Stimulated activated CD4-positive, alpha-beta T cell treated with anti-CD3 and anti-CD28 coated beads, Interleukin-15, amount 100 ng/mL, for 1 hour (primary cell): ENCODE results near the gene TP53AIP1.

Experiments
- DNase-seq, 2 donors: peaks; one replicate each; pipeline ENCODE4 v3.0.0-alpha.2; 2020; ENCODE audit warnings: low read depth in 1 of 2, low spot score in 1 of 2

TP53AIP1 gene, protein sequence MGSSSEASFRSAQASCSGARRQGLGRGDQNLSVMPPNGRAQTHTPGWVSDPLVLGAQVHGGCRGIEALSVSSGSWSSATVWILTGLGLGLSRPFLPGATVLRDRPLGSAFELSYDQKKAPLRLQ

DNA sequence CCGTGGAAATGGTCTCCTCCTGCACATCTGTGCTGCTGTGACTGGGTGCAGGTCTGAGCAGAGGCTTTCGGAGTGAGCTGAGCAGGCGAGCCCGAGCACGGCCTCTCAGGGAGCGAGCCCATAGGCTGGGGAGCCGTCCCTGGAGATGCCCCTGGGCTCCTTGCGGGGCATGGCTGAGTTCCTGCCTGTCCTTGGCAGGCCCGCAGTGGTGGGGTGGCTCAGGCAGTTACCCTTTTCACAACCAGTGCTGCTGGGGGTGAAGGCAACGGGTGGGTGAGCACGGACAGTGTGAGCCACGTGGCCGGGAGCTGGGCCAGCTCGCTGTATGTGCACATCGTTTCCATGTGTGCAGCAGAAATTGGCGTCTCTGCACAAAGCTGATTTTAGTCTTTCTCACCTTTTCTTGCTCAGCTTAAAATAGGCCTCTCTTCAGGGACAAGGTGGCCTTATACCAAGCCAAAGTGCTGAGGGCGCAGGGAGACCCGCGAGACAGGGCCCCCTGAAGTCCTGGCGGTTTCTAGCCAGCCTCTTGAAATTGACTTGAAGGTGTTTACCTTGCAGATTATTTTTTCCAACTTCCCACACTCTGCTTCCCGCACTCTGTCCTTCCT, at the start of gene TP53AIP1:
Gene TP53AIP1, minus strand, starts transcription at position 55 of the 611 bp plus-strand sequence. CDS start 5,053 bp downstream, outside the sequence.
- DNase-seq: no peak

DNA sequence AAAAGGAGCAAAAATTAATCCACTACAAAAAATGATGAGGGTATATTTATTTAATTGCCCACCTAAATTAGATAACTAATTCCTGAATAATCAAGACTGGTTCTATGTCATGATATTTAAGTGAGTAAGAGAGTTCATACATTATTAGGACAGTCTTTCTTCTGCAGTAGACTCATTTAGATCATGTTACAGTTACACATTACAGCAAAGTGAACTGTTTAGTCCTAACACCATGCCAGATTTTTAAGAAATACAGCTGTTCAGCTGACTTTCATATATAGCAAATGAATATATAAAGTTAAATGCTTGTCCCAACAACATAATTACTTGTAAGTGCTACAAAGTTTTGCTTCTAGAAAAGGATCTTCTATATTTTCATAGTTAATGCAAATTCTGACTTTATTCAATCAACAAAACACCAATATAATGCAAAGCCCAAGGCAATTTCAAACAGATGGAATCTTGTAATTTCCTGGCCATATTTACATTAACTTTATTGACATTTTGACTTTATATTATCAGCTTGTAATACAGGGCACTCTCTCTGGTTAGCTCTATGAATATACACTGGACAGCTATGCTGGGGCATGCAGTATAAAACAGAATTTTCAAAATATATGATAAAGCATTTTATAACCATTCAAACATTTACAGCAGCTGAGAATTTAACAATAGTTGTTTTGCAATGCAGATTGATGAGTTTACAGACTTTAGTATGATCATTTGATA, 45.7 kb upstream of the TP53AIP1 start:
- DNase-seq: no peak

DNA sequence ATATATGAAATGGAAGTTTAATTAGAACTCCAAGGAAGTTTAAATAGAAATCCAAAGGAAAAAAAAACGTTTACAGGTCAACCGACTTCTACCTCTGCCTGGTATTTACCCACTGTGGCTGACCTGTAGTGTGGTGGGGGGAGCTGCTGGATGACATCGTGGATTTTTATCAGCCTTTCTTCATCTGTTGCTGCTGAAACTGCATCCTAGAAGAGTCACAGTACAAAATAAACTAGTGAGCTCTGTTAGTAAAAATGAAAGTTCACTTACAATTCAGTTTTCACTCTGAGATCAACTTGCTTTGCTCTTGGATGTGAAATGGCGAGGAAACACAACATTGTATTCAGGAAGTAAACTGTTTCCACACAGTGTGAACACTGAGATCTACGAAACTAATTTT, 43.2 kb upstream of the TP53AIP1 start:
- no peak for DNase-seq

DNA sequence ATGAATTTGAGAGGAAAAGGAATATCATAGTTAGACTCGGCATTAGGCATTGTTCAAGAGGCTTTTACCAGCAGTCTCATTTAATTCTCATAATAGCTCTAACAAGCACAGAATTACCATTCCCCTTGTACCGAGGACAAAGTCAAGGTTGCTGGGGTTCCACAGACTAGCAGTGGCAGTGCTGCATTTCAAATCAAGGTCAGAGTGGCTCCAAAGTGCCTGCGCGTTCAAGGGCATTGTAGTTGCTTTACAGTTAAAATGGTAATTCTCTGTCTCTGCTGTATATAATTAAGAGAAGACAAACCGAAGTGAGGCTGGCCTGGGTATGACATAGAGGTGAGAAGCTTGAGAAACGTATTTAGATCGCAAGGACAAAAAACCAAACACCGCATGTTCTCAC, 40.4 kb upstream of the TP53AIP1 start:
- no peak for DNase-seq

DNA sequence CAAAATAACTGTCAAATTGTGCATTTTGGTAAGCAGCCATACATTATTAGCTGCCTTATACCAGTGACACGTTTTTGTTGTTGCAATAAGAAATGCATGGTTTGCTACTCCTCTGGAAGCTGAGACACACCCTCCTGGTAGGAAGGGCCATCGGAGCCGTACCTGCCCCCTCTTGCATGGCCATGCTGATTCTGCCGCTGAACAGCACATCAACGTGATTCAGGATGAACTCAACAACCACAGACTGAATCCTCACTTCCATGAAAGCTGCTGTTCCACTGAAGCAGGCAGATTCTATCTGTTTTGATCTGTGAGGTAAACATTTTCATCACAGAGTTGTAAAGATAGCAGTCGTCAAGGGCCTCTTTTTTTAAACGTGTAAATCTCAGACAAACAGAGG, 38.6 kb upstream of the TP53AIP1 start:
- DNase-seq: no peak

DNA sequence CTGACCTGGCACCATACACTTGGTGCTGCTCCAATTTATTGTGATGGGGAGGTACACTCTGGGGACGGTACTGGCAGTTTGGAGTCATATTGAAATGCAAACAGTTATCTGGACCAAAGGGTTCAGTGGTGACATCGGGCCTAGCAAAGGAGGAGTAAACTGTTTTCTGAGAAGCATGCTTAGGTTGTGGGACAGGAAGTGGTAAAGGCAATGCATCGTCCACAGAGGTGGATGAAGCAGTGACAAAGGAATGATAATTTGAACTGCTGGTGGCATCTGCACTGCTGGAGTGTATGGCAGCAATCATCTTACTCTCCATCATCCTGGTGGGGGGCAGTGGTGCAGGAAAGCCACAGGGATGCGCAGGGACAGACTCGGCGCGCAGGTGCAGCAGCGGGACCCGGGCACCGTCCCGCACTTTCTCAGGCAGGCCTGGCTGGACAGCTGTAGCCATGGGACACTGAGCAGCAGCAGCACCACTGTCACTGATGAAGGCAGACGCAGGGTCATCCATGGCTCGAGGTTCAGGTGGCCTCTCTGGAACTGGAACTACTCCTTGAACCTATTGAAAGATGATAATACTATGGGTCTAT, 28.0 kb upstream of the TP53AIP1 start:
- DNase-seq: no peak

DNA sequence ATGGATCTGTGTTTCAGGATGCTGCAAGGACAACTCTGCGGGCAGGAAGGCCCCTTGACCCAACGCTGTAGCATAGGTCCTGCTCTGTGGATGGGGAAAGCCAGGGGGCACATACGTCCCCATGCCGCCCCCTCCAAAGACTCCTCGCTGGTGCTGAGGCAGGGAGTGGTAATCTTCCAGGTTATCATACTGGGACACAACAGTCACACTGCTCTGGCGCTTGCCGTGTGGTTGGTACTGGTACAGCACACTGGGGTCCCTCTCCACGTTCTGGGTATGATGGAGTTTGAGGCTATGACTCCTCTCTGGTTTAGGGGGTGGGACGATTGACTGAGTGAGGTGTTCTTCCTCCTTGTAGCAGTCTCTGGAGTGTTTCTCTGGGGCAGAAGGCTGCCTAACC, 26.2 kb upstream of the TP53AIP1 start:
- no peak for DNase-seq

DNA sequence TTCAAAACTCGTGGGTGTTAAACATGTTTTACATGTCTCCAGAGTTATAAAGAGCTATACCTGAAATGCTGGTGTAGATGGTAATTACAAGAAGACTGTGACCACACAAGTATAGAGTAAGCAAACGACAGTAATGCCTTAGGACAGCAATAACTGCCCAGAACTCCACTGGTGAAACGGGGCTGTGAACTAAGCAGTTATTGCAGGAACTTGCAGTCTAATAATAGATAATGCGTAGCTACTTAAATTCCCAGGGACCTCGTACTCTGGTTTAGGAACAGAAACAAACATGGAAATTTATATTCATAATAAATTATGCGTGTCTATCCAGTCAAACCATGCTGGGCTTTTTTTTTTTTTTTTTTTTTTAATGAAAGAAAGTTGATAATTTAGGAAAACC, 24.9 kb upstream of the TP53AIP1 start:
- no peak for DNase-seq

DNA sequence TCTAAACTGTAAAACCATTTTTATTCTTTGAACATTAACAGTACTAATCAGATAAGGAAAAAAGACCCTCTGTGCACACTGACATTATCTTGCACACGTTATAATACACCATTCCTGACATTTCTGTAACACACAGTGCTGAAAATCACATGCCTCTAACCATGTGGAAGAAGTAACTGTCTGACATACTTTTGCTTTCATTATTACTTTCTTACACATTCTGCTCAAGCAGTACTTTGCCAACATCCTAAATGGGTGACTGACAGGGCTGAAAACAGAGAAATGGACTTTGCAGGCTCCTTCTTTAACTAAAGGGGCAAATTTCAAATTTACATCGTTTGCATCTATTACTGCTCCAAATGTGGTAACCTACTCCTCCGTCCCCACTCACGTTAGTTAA, 22.8 kb upstream of the TP53AIP1 start:
- no peak for DNase-seq

DNA sequence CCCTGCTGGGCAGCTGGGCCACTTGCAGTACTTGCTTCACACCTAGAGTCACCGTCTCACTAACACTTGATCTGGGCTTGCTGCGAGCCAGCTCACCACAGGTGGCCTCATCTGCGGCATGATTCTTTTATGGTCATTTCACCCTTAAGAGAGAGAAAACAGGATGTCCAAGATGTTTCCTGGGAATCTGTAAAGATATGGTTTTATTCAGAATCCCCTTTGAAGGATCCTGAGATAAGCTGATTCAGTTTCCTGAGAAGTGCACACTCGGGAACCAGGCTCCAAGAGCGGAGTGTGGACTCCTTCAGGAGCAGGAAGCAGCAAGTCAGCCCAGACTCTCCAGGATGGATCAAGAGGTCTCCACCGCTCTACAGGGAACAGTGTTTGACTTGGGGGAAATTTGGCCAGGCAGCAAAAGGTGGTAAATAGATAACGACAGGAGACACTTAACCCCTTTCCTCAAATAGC, 21.8 kb upstream of the TP53AIP1 start:
- DNase-seq: no peak

DNA sequence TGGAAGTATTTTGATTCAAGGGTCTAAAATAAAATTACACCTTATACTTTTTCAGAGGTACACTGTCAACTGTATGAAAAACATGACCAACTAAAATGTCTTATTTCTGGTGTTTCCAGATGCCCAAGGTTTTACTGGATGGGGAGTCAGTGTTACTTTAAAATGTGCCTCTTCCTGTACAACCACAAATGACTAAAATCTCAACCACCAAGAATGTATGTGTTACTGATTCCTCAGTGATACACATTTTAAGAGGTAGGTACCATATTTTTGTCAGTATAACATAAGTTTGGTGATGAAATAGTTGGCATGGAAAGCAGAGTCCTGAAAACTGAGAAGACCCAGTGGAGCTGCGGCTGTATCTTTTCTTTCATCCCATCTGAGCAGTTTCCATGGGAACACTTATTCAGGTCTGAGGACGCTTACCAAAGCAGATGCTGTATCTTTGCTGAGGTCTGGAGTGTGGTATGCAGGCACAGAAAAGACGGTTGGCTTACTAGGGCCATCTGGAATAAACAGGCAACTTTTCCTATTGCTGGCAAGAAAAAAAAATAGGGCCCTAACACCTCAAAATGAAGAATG, 21.2 kb upstream of the TP53AIP1 start:
- no peak for DNase-seq

DNA sequence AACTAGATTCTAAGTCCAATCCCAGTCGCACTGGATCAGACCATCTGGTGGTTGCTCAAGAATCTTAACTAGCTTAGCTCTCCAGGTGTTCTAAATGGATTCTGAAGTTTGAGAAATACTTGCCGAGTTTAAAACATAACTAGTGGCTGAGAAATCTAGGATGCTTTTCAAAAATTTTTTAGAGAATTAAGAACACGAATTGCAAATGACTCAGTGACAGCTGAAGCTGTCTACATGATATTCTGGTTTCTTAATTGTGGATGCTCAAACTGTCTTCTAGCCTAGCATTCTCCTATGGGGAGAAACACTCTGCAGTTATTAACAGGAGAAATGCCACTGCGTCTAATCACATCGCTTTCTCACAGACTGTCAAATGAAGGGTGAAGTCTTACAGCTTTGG, 20.2 kb upstream of the TP53AIP1 start:
- no peak for DNase-seq

DNA sequence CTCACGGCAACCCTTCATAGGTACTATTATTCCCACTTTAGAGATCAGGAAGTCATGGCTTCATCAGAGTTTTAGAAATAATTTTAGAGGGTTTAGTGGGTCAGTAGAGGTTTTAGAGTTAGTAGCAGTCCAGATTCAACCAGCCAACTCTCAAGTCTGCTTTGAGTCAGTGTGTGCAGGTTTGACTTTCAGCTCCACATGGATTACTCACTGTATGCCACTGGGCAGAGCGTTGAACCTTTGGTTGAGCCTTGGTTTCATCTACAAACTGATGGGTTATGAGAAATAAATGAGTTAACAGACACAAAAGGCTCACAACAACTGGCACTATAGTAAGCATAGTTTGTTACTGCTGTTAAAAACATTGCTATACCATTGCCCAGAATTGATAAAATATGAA, 19.0 kb upstream of the TP53AIP1 start:
- DNase-seq: no peak

DNA sequence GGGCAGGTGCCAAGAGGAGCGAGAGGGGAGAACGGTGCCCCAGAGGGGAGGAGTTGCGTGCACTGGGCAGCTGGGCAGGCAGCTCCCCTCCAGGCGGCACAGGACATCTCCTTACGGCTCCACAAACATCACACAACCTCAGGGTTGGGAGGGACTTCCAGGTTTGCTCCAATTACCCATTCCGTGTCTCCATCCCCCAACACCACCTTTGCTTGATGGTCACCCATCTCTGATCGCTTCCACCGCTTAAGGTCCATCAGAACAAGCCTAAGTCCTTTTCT, 14.5 kb upstream of the TP53AIP1 start:
- no peak for DNase-seq

DNA sequence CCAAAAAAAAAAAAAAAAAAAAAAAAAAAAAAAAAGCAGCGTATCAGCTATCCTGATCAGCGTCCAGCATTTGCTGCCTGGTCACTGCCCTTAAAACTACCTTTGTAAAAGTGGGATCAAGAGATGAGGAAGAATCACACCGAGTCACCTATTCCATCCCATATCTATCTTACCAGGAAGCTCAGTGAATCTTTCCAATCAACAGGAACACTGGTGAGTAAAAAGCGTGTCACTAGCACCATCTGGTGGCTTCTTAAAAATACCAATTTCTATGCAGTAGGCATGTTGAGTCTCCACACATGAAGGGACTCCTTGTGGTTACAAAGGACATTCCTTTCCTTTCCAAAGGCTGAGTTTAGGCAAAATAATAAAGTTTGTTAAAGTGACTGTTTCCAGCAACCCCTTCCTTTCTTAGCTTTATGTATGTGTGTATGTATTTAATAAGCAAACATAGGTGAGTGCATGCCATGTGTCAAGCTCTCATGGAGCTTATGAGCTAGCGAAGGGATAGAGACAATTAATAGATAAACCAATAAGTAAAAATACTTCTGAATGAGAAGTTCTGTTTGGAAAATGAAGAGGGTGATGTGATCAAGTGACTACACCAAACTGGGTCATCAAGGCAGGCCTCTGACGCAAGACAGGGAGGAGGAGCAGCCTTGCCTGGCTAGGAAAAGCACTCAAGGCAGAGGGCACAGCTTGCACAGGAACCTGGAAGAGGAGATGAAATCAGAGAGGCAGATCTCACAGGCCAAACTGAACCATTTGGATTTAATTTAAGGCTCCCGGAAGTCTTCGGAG, 13.9 kb upstream of the TP53AIP1 start:
- DNase-seq: no peak

DNA sequence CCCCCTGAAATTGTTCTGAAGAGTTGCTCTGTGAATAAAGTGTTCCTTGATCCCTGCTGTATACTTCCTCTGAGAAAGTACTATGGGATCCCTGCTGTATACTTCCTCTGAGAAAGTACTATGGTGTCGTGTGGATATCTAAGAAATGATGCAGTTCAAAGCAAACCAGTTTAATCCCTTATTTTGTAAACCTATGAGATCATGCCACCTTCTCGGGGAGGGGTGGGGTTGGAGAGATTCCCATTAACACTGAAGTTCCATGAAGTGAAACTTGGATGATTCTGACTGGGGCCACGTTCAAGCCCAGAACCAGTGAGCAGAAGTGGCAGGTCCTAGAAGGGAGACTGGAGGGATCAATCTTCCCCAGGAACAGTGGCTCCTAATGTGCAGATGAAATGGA, 13.0 kb upstream of the TP53AIP1 start:
- DNase-seq: no peak

DNA sequence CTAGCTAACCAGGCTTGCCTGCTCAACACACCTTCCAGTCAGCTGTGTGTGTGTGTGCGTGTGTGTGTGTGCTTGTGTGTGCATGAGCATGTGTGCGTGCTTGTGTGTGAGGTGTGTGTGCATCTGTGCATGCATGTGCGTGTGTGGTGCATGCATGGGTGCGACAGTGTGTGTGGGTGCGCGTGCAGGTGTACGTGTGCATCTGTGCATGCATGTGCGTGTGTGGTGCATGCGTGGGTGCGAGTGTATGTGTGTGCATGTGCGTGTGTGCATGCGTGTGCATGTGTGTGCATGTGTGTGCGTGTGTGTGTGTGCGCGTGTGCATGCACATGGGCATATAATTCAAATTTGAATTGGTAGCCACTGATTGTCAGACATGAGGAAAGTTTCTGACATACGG, 10.5 kb upstream of the TP53AIP1 start:
- DNase-seq: no peak

DNA sequence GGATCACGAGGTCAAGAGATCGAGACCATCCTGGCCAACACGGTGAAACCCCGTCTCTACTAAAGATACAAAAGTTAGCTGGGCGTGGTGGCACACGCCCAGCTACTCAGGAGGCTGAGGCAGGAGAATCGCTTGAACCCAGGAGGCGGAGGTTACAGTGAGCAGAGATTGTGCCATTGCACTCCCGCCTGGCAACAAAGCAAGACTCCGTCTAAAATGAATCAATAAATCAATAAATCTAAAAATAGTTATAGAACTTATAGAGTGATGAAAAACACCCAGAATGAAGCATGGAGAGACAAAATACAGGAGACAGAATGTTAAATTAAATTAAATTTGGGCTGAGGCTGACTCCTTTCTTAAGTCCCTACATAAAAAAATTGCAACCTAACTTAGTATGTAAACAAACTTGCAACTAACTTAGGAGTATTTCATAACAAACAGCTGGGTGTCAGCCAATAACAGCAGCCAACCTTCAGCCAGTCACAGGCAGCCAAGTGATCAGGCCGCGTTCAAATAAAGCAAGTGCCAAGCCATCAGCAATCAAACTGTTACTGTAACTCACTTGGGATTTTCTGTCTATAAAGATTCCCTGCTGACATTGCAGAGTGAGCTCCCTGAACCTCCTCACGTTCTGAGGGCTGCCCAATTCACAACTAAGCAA, 7.3 kb upstream of the TP53AIP1 start:
- no peak for DNase-seq

DNA sequence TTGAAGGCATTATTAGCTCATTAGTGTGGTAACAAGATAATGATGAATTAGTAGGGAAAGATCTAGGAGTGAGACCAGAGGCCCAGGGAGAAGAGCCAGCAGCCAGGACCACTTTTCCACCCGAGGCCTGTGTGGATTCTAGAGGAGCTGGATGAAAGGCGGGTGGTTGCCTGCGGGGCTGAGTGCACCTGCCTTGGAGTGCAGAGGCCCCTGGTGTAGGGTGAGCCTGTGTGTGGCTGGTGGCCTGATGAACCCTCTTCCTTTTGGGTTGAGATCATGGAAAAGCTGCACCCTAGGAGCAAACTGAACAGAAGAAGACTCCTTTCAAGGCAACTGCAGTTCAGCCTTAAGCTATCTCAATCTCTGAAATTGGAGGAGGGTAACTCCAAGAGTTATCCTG, 5.9 kb upstream of the TP53AIP1 start:
- no peak for DNase-seq

DNA sequence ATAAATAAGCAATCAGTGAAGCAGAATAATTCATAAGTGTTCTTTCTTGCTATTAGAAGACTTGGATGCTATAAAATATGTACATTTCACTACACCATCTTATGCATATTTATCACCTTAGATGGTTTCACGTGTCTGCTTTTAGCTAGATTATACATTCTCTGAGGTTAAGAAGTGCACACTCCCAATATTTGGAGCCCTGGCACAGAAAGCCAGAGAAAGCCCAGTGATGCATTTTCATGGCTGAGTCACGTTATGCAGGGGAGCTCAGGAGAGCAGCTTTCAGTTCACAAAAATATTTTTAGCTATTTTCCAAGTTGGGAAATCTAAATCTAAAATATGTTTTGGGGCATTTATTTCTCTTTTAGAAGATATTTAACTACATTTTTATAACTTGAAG, 5.1 kb upstream of the TP53AIP1 start:
- no peak for DNase-seq

DNA sequence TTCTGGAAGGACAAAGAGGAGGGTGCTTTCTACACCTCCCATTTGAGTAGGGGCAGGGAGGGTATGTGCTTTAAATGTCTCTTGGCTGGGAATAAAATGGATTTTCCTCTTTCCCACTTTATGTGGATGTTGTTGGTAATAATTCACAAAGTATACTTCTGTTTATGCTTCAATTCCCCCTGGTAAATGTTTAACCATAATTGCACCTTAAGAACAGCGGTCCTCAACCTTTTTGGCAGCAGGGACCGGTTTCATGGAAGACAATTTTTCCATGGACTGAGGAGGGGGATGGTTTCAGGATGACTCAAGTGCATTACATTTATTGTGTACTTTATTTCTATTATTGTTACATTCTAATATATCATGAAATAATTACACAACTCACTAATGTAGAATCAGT, 4.0 kb upstream of the TP53AIP1 start:
- no peak for DNase-seq
